Loucy (cell line): ENCODE results near the gene AGAP9.
"Not testable (repeated sequence)": the region's sequence is repeated elsewhere in the genome, so short reads cannot be mapped to it uniquely, and the experiment has no call there.

Source experiments
- H2AFZ ChIP-seq: fragments of 200-600 bp; sonication (generic); 2 replicates; pipeline ENCODE4 v1.6.0; 2016; ENCODE audit warnings: antibody characterized with exemption, mild to moderate bottlenecking, low read length, moderate library complexity
- H3F3A ChIP-seq: fragments of 200-600 bp; 2 replicates; pipeline ENCODE4 v1.6.0; 2016; ENCODE audit warnings: antibody characterized with exemption, low read depth, mild to moderate bottlenecking
- H3K27me3 ChIP-seq: fragments of 200-600 bp; sonication (generic); 2 replicates; pipeline ENCODE4 v1.6.1; 2014; ENCODE audit warnings: low read length, mild to moderate bottlenecking; ENCODE audit not compliant: insufficient read depth, poor library complexity, severe bottlenecking
- H3K36me3 ChIP-seq: fragments of 200-600 bp; sonication (generic); 2 replicates; pipeline ENCODE4 v1.6.1; 2016; ENCODE audit warnings: low read length; ENCODE audit not compliant: insufficient read depth
- H3K4me1 ChIP-seq: fragments of 200-600 bp; sonication (generic); 2 replicates; pipeline ENCODE4 v1.5.1; 2014; ENCODE audit warnings: low read length, mild to moderate bottlenecking; ENCODE audit not compliant: insufficient read depth, poor library complexity, severe bottlenecking
- H3K4me2 ChIP-seq: fragments of 200-600 bp; sonication (generic); 2 replicates; pipeline ENCODE4 v1.6.0; 2014; ENCODE audit warnings: antibody characterized with exemption, low read length, low read depth, mild to moderate bottlenecking; ENCODE audit not compliant: poor library complexity, severe bottlenecking
- H3K4me3 ChIP-seq: fragments of 200-600 bp; sonication (generic); 2 replicates; pipeline ENCODE4 v1.5.1; 2014; ENCODE audit warnings: low read length, mild to moderate bottlenecking, mixed read lengths; ENCODE audit not compliant: poor library complexity, severe bottlenecking
- H3K79me2 ChIP-seq: fragments of 200-600 bp; sonication (generic); 2 replicates; pipeline ENCODE4 v1.6.1; 2014; ENCODE audit warnings: low read length; ENCODE audit not compliant: insufficient read depth
- H3K9ac ChIP-seq: fragments of 200-600 bp; sonication (generic); 2 replicates; pipeline ENCODE4 v1.6.0; 2014; ENCODE audit warnings: mild to moderate bottlenecking, low read depth, low read length, moderate library complexity; ENCODE audit not compliant: poor library complexity, severe bottlenecking
- H3K9me2 ChIP-seq: fragments of 200-600 bp; sonication (generic); replicated peaks from 2 replicates; pipeline ENCODE4 v1.6.1; 2016; ENCODE audit warnings: low read depth, low read length, mixed read lengths
- H3K9me3 ChIP-seq: fragments of 200-600 bp; sonication (generic); 2 replicates; pipeline ENCODE4 v1.6.1; 2014; ENCODE audit warnings: mild to moderate bottlenecking, antibody characterized with exemption, low read length, low read depth; ENCODE audit not compliant: insufficient read depth
- H4K20me1 ChIP-seq: fragments of 200-600 bp; sonication (generic); 2 replicates; pipeline ENCODE4 v1.6.0; 2014; ENCODE audit warnings: antibody characterized with exemption, low read length, mild to moderate bottlenecking; ENCODE audit not compliant: insufficient read depth, poor library complexity, severe bottlenecking
- TF ChIP-seq, protein P1 (sequence below): fragments of 200-600 bp; sonication (generic); conservative IDR thresholded peaks from 2 replicates; pipeline ENCODE4 v1.5.1; 2014; ENCODE audit warnings: mild to moderate bottlenecking, antibody characterized with exemption, low read length

Gene AGAP9

DNA sequence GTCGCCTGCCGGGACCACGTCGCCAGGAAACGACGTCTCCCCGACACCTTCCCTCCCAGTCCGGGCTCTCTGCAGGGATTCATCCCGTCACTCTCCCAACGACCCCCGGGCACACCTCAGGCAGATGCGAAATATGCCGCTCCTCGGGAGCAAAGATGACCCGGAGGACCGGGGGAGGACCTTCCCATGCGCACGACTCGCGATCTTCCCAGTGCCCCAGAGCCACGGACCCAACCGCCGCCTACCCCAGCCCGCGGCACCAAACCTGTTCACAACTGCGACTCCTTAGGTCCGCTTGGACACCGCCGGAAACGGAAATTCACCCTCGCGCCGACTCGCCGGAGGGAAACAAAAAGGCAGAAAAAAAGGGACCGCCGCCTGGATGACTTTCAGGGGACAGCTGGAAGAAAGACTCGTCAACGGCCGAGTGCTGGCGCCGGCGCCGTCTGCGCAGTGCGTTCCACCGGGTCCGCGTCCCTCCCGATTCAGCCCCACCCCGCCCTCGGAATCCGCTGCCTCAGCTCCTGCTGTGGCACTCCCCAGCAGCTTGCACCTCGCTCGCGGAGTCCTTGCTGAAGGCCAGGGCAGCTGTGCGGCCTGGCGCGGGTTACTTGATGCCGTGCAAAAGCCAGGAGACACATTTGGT is 29.9 kb upstream of the AGAP9 start:
- H3K36me3 ChIP-seq, H4K20me1 ChIP-seq, H3F3A ChIP-seq, H3K79me2 ChIP-seq, H3K4me1 ChIP-seq, H3K27me3 ChIP-seq, H3K9me2 ChIP-seq, H3K9me3 ChIP-seq: not testable (repeated sequence)
- peak overlapping the region; percentile 81 for H3K4me2 ChIP-seq
- H3K9ac ChIP-seq: peak overlapping the region; percentile 85
- peak overlapping the region; percentile 95 for H3K4me3 ChIP-seq
- peak overlapping the region; percentile 70; the same call in 1 of the 2 replicates for H2AFZ ChIP-seq

DNA sequence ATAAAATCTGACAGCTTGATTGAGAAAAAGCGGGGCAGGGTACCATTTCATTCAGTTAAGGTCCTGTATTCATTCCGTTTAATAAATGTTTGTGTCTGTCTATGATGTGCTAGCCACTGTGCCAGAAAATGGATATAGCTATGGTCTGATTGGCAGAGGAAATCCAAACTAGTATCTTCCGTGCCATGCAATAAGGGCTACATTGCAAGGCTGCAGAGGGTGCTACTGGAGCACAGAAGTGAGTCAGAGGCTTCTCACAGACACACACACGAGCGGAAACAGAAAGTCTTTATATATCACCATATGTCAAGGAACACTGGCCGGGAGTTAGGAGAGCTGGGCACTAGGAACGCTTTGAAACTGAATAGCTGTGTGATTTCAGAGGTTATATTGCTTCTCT is 29.3 kb upstream of the AGAP9 start:
- peak overlapping the region; percentile 81 for H3K4me2 ChIP-seq
- H4K20me1 ChIP-seq, H3K4me1 ChIP-seq, H3K9me3 ChIP-seq, H3F3A ChIP-seq, H3K9me2 ChIP-seq, H3K36me3 ChIP-seq, H3K27me3 ChIP-seq, H3K79me2 ChIP-seq: not testable (repeated sequence)
- TF ChIP-seq, protein P1, sequence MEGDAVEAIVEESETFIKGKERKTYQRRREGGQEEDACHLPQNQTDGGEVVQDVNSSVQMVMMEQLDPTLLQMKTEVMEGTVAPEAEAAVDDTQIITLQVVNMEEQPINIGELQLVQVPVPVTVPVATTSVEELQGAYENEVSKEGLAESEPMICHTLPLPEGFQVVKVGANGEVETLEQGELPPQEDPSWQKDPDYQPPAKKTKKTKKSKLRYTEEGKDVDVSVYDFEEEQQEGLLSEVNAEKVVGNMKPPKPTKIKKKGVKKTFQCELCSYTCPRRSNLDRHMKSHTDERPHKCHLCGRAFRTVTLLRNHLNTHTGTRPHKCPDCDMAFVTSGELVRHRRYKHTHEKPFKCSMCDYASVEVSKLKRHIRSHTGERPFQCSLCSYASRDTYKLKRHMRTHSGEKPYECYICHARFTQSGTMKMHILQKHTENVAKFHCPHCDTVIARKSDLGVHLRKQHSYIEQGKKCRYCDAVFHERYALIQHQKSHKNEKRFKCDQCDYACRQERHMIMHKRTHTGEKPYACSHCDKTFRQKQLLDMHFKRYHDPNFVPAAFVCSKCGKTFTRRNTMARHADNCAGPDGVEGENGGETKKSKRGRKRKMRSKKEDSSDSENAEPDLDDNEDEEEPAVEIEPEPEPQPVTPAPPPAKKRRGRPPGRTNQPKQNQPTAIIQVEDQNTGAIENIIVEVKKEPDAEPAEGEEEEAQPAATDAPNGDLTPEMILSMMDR: peak; percentile 20; the same call in 1 of the 2 replicates
- H3K9ac ChIP-seq: peak overlapping the region; percentile 85
- peak overlapping the region; percentile 95 for H3K4me3 ChIP-seq
- H2AFZ ChIP-seq: peak overlapping the region; percentile 70; the same call in 1 of the 2 replicates

DNA sequence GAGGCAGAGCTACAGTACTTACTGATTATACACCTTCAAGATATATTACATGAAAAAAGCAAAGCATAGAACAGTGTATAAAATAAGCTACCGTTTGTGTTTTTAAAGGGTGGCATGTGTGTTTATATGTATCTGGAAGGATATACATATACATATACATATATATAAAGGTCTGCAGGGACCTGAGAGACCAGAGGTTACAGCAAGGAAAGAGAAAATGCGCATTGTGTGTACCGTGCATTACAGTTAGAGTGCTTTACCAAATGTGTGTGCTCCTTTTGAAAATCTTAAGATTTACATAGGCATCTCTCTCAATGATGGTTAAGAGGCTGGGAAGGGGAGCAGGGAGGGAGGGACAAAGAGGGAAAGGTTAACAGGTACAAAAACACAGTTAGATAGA is 23.8 kb upstream of the AGAP9 start:
- H2AFZ ChIP-seq, H3K9me3 ChIP-seq, H3K4me3 ChIP-seq, H3K79me2 ChIP-seq, H3K27me3 ChIP-seq, H3K4me1 ChIP-seq, H3K4me2 ChIP-seq, H3F3A ChIP-seq, H3K9ac ChIP-seq, H3K36me3 ChIP-seq, H4K20me1 ChIP-seq, H3K9me2 ChIP-seq: not testable (repeated sequence)

DNA sequence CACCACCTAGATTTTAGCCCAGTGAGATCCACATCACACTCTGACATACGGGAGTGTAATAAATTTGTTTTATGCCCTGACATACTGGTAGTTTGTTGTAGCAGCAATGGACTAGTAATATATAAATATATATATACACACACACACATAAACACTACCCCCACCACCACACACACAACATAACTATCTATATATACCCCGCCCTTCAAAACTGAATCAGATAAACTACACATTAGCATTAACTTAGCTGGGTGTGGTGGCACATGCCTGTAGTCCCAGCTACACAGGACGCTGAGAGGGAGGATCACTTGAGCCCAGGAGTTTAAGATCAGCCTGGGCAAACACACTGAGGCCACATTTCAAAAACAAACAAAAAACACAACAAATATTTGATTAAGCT is 13.0 kb upstream of the AGAP9 start:
- not testable (repeated sequence) for H3K4me2 ChIP-seq, H3K4me3 ChIP-seq, H3K36me3 ChIP-seq, H3K27me3 ChIP-seq, H4K20me1 ChIP-seq, H3K9me2 ChIP-seq, H3K9me3 ChIP-seq, H3K4me1 ChIP-seq, H2AFZ ChIP-seq, H3K79me2 ChIP-seq, H3K9ac ChIP-seq, H3F3A ChIP-seq

DNA sequence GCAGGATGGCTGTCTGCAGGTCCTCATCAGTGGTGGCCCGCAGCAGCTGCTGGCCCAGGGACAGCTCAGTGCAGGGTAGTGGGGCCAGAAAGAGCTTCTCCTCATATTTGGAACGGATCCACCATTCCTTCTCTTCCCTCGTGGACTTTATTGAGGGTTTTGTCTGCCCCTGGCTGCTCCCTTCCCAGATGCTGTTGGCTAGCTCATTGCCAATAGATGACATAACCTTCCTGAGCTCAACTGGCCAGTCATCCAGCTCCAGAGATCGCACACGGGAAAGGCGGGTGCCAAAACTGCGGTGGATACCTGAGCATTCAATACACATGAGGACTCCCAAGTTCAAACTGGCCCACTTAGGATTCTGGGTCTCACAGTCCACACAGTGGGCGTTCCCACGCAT is 21.1 kb downstream of the AGAP9 start:
- H3K9ac ChIP-seq, H3K27me3 ChIP-seq, H2AFZ ChIP-seq, H3K9me3 ChIP-seq, H3K36me3 ChIP-seq, H3K4me3 ChIP-seq, H3K79me2 ChIP-seq, H3K9me2 ChIP-seq, H3K4me2 ChIP-seq, H4K20me1 ChIP-seq, H3F3A ChIP-seq, H3K4me1 ChIP-seq: not testable (repeated sequence)

DNA sequence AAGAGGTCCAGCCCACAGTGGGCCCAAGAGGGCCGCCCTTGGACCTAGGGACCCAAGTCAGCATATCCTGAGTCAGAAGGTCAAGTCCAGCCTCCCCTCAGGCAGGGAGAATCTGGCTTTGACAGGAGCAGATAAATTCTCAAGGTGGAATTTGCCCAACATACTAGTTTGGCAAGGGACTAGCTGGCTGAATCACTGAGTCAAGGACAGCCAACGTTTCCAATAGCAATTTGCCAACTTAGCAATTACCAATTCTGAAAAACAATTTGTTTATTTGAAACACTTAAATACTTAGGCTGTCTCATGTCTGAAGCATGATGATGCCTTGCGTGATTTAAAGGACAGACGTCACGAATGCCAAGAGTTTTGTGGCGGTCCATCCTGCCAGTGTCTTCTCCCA is 29.2 kb downstream of the AGAP9 start:
- not testable (repeated sequence) for H3K4me1 ChIP-seq, H3K9me2 ChIP-seq, H2AFZ ChIP-seq, H3F3A ChIP-seq, H3K79me2 ChIP-seq, H3K4me2 ChIP-seq, H3K36me3 ChIP-seq, H3K27me3 ChIP-seq, H3K4me3 ChIP-seq, H4K20me1 ChIP-seq, H3K9me3 ChIP-seq, H3K9ac ChIP-seq

DNA sequence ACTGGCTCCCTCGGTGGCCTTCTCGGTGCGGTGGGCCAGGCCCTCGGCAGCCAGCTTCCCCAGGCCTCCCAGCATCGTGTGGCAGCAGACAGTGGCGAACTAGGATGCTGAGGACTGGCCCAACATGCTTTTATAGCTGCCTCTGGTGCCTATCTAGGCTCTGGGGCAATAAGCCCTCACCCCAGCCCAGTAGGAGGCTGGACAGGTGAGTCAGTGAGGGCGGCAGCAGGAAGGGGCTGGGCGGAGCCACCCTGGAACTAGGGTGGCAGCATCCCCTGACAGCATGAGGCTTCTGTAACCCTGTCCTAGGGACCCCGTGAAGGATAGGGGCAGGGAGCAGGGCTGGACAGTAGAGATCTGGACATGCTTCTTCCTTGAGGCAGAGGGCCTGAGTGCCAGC is 31.8 kb downstream of the AGAP9 start, which contains the start of gene FAM25G:
FAM25G (minus strand) TSS at position 101 of the 400 bp plus-strand sequence; CDS start at position 75, 26 bp downstream.
- not testable (repeated sequence) for H3K4me1 ChIP-seq, H3K9me3 ChIP-seq, H3K27me3 ChIP-seq, H2AFZ ChIP-seq, H3K9ac ChIP-seq, H3K4me2 ChIP-seq, H3K79me2 ChIP-seq, H3K4me3 ChIP-seq, H3K9me2 ChIP-seq, H3F3A ChIP-seq, H3K36me3 ChIP-seq, H4K20me1 ChIP-seq
